Keratinocyte (primary cell): ENCODE results near the gene RAD54L.

Experiments used
- EZH2 ChIP-seq: IDR thresholded peaks from one replicate; pipeline ENCODE4 v1.6.1; 2012; ENCODE audit warnings: inconsistent platforms, mild to moderate bottlenecking, low read length, moderate library complexity
- TF ChIP-seq, protein P1 (sequence below), 3 experiments: IDR thresholded peaks in 1 of 3; conservative IDR thresholded peaks in 1 of 3; optimal IDR thresholded peaks in 1 of 3; 2 replicates in 2 of 3; 3 replicates in 1 of 3; pipeline versions ENCODE3 to v1.5.1; 2011; ENCODE audit warnings: low read length in 3 of 3, mild to moderate bottlenecking in 3 of 3, moderate library complexity in 2 of 3, control low read depth in 1 of 3, inconsistent platforms in 1 of 3; ENCODE audit not compliant: insufficient read depth in 2 of 3; ENCODE audit errors: extremely low read depth in 1 of 3

GRCh38 chr1:46199233-46199749 is 48.3 kb upstream of the RAD54L start:
- TF ChIP-seq, protein P1, sequence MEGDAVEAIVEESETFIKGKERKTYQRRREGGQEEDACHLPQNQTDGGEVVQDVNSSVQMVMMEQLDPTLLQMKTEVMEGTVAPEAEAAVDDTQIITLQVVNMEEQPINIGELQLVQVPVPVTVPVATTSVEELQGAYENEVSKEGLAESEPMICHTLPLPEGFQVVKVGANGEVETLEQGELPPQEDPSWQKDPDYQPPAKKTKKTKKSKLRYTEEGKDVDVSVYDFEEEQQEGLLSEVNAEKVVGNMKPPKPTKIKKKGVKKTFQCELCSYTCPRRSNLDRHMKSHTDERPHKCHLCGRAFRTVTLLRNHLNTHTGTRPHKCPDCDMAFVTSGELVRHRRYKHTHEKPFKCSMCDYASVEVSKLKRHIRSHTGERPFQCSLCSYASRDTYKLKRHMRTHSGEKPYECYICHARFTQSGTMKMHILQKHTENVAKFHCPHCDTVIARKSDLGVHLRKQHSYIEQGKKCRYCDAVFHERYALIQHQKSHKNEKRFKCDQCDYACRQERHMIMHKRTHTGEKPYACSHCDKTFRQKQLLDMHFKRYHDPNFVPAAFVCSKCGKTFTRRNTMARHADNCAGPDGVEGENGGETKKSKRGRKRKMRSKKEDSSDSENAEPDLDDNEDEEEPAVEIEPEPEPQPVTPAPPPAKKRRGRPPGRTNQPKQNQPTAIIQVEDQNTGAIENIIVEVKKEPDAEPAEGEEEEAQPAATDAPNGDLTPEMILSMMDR (optimal IDR thresholded peaks at IDR 0.05 in 1 of 3, IDR thresholded peaks at IDR 0.05 in 1 of 3, conservative IDR thresholded peaks at IDR 0.05 in 1 of 3; ENCODE audit: extremely low read depth in 1 of 3, insufficient read depth in 2 of 3, low read length in 3 of 3), result no peak
- TF ChIP-seq EZH2, result no peak
